Activated CD4-positive, alpha-beta T cell treated with anti-CD3 and anti-CD28 coated beads, Interleukin-2, Interleukin-4, amounts not matched to agents 100 ng/mL and 50 ng/mL, durations not matched to agents 16 hours and 8 hours (primary cell): ENCODE data around the gene PRDM8.
"Not testable (repeated sequence)": the region's sequence is repeated elsewhere in the genome, so short reads cannot be mapped to it uniquely, and the experiment has no call there.

Experiments used
- DNase-seq: peaks from one replicate; pipeline ENCODE4 v3.0.0-alpha.2; 2020; ENCODE audit warnings: low spot score

Gene PRDM8

DNA sequence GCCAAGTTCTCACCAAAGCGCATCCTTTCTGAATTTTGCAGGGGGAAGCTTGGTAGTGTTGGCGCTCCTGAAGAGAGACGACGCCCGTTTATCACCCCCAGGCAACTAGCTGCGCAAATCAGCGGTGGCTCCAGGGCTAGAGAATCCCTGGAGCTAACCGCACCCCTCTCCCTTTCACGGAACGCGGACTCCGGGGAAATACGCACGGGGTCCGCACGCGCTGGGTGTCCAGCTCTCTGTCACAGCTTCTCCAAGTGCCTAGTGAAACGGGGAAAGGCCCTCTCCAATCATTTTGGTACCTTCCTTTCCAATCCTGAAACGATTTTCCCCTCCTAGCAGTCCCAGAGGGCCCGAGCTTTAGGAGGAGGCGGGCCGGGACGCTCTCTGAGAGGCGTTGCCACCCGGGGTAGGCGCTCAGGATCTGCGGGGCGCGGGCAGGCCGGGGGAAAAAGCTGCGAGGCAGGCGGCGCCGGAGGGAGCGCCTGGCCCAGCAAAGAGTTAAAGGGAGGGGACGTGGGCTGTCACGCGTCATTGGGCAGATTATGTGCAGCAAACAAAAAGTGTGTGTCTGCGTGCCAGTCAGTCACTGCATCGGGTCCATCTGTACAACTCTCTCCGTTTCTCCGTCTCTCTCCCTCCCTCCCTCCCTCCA is at the start of gene PRDM8:
Gene PRDM8 (plus strand): TSS at position 582 of the 652 bp plus-strand sequence. CDS start 2,578 bp downstream, outside the sequence.
- DNase-seq = no peak

- no peak for DNase-seq
Measured at GRCh38 chr4:80150387-80151180, 46.7 kb upstream of the PRDM8 start.

- DNase-seq = no peak
Measured at GRCh38 chr4:80151981-80152380, 45.3 kb upstream of the PRDM8 start.

DNA sequence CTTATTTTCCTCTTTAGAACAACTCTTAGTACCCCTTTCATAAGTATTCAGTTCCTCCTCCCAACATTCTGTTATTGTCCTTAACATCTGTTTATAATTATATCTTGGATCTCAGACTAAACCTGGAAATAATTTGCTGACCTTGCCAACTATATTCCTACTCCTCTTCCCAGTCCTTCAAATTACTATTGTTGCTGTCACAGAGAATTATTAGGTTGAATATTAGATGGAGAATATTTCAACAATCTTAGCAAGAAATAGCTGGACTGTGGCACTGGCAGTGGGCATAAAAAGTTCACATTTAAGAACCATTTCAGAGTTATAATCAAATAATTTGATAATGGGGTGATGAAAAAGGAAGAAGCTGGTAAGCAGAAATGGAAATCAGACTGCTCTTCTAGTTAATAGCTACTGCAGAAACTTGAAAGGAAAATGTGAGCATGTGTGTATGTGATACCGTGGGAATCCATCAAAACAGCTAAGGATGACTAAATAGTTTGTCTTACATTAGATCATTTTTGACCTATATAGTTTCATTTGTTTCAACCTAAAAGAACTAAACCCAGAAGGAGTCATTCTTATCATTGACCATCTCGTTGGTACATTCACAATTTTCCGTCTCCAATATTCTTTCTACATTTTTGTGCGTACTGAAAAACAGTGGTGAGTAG is 43.3 kb upstream of the PRDM8 start:
- DNase-seq = no peak

- DNase-seq = no peak
Measured at GRCh38 chr4:80154545-80154933, 42.8 kb upstream of the PRDM8 start.

DNA sequence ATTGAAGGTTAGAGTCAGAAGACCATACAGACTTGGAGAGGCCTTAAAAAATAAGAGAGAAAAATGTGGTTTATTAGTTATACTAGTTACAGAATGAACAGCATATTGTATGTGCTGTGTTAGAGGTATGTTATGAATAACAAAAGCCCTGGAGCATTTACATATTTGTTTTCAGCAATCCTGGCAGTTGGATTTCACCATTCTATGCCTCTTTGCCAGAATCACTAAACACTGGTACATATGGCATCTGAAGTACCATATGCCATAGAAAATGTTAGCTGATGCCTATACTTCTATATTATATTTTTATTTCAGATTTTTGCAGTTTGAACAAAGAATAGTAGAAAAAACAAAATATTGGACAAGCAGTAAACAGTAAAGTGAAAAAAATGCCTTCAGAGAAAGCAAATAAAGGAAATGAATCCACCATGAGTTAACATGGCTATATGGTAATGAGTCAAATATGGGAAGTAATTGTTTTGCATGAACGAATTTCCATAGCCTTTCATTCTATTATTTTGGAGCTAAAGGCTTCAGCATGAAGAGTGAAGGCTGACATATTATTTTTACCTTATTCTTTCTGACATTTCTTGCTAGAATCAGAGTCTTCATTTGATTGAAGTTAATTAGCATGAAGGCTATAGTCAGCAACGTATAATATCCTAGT is 41.9 kb upstream of the PRDM8 start:
- no peak for DNase-seq

GRCh38 chr4:80156410-80156809 is 40.9 kb upstream of the PRDM8 start:
- DNase-seq = no peak

GRCh38 chr4:80161413-80162058 is 35.8 kb upstream of the PRDM8 start:
- DNase-seq = no peak

- DNase-seq = no peak
Measured at GRCh38 chr4:80162418-80162817, 34.9 kb upstream of the PRDM8 start.

- no peak for DNase-seq
Measured at GRCh38 chr4:80165855-80166254, 31.4 kb upstream of the PRDM8 start.

GRCh38 chr4:80171251-80171650 is 26.1 kb upstream of the PRDM8 start:
- peak; percentile 27 for DNase-seq

- DNase-seq = peak; percentile 85
Measured at GRCh38 chr4:80171656-80172055, 25.6 kb upstream of the PRDM8 start.

DNA sequence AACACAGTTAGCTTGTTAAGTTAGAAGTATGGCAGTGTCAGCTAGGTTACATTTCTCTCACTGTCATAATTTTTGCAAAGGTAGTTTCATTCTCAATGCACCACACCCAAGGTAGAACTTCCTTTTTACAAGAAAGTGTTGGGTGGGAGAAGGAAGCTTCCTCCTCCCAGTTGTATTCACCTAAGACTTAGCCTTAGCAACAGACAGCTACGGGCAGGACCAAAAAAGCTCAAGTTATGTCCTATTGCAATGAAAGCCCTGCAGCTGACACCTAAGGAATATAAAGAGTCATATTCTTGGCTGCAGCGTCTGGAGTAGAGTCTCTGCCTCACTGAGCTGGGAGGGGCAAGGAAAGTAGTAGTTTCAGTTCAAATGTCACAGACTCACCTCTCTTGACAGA is 25.1 kb upstream of the PRDM8 start:
- DNase-seq = peak; percentile 74

DNA sequence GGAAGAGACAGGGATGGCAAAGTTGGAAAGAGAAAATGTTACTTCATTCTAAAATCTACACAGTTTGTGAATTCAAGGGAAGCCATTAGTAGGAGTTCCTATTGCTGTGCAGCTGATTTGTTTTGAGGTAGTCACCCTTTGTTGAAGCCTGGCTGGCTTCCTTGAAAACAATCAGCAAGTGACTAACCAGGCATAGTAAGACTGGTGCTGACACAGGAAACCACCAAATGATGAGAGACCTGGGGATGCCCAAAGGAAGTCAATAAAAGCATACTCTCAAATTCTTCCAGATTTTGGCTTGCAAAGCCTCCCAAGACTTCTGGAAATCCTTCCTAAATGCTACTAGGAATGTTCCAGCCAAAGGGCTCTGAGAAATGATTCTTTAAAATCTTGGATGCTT is 23.9 kb upstream of the PRDM8 start:
- DNase-seq = peak; percentile 90

GRCh38 chr4:80173841-80174240 is 23.5 kb upstream of the PRDM8 start:
- no peak for DNase-seq

GRCh38 chr4:80177793-80178192 is 19.5 kb upstream of the PRDM8 start:
- DNase-seq = not testable (repeated sequence)

GRCh38 chr4:80178964-80179363 is 18.3 kb upstream of the PRDM8 start:
- DNase-seq = no peak

- no peak for DNase-seq
Measured at GRCh38 chr4:80179637-80180161, 17.6 kb upstream of the PRDM8 start.

DNA sequence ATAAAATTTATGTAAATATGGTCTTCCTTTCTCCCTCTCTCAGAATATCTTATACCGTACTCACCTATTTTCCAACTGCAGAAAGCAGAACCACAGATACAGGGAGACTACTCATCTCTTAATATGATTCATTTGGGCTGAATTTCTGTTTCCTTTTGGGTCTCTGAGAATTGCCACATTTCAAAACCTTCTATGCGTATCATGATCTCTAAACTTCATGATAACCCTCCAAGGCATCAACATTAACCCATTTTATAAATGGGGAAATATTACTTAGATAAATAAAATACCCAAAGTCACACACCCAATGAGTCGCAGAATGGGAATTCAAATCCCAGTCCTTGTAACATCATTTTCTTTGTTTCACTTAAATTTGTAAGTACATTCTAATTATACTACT is 16.6 kb upstream of the PRDM8 start:
- DNase-seq = peak; percentile 65

- peak; percentile 40 for DNase-seq
Measured at GRCh38 chr4:80182237-80182866, 15.0 kb upstream of the PRDM8 start.
